Right lobe of liver (tissue), 4 donors: Measurements from ENCODE around the gene LRMDA.

ENCODE experiments used
- POLR2A ChIP-seq: fragments of 450-650 bp; IDR thresholded peaks from one replicate; pipeline ENCODE4 v1.6.1; 2017; ENCODE audit warnings: antibody characterized with exemption, mild to moderate bottlenecking
- TF ChIP-seq, protein P1 (sequence below), 4 donors: fragments of 200-600 bp in 3 of 4; fragments of 450-650 bp in 1 of 4; IDR thresholded peaks; one replicate each; pipeline versions ENCODE4 v1.5.1 to v1.8.0; 2016 to 2022; ENCODE audit warnings: antibody characterized with exemption in 4 of 4, mild to moderate bottlenecking in 2 of 4
- donor health status: DM: no; HTN: no; CAD: no.
- donor health status: DM: no; HTN: no; CAD: no.
- donor health status: DM: no; HTN: yes; CAD: no.

DNA sequence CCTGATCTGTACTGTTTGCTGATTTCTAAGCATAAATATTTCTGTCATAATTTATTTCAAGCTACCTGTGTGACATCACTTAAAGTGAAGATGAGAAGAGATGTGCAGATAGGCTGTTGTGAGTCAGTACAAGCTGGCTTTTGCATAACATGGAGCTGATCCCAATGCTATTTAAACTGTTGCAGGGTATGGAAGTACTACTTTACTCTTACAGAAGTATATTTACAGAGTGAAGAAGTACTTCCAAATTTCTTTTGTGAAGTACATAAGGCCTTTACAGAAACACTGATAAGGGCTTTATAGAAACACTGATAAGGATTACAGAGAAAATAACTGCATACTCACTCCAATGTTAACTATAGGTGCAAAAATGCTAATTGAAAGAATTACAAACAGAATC, 911.6 kb downstream of the LRMDA start:
- TF ChIP-seq, protein P1, sequence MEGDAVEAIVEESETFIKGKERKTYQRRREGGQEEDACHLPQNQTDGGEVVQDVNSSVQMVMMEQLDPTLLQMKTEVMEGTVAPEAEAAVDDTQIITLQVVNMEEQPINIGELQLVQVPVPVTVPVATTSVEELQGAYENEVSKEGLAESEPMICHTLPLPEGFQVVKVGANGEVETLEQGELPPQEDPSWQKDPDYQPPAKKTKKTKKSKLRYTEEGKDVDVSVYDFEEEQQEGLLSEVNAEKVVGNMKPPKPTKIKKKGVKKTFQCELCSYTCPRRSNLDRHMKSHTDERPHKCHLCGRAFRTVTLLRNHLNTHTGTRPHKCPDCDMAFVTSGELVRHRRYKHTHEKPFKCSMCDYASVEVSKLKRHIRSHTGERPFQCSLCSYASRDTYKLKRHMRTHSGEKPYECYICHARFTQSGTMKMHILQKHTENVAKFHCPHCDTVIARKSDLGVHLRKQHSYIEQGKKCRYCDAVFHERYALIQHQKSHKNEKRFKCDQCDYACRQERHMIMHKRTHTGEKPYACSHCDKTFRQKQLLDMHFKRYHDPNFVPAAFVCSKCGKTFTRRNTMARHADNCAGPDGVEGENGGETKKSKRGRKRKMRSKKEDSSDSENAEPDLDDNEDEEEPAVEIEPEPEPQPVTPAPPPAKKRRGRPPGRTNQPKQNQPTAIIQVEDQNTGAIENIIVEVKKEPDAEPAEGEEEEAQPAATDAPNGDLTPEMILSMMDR (IDR thresholded peaks at IDR 0.05) = no peak
- TF ChIP-seq POLR2A = no peak
